Activated T-cell treated with anti-CD3 and anti-CD28 coated beads, Interleukin-2, amount 50 U/mL, for 24 hours (primary cell): Measurements from ENCODE around the gene LTBP3.
A peak's percentile ranks its signal among the peaks of the same experiment; 100 is the strongest.
"Not testable (repeated sequence)": the region's sequence is repeated elsewhere in the genome, so short reads cannot be mapped to it uniquely, and the experiment has no call there.

ENCODE experiments used
- DNase-seq: peaks from one replicate; pipeline ENCODE4 v3.0.0-alpha.2; 2020
- H3K27ac Mint-ChIP-seq: 2 replicates; pipeline ENCODE4 v1.8.0; 2020; ENCODE audit warnings: mild to moderate bottlenecking, mixed read lengths
- H3K27me3 Mint-ChIP-seq: 2 replicates; pipeline ENCODE4 v1.8.0; 2020; ENCODE audit warnings: mixed read lengths
- H3K36me3 Mint-ChIP-seq: 2 replicates; pipeline ENCODE4 v1.8.0; 2020; ENCODE audit warnings: low read depth, mixed read lengths
- H3K4me1 Mint-ChIP-seq: 2 replicates; pipeline ENCODE4 v1.8.0; 2020; ENCODE audit warnings: low read depth, mixed read lengths
- H3K4me3 Mint-ChIP-seq: 2 replicates; pipeline ENCODE4 v1.8.0; 2020; ENCODE audit warnings: mild to moderate bottlenecking, moderate library complexity, mixed read lengths
- H3K9me3 Mint-ChIP-seq: 2 replicates; pipeline ENCODE4 v1.8.0; 2020; ENCODE audit warnings: mixed read lengths

The LTBP3 gene

DNA sequence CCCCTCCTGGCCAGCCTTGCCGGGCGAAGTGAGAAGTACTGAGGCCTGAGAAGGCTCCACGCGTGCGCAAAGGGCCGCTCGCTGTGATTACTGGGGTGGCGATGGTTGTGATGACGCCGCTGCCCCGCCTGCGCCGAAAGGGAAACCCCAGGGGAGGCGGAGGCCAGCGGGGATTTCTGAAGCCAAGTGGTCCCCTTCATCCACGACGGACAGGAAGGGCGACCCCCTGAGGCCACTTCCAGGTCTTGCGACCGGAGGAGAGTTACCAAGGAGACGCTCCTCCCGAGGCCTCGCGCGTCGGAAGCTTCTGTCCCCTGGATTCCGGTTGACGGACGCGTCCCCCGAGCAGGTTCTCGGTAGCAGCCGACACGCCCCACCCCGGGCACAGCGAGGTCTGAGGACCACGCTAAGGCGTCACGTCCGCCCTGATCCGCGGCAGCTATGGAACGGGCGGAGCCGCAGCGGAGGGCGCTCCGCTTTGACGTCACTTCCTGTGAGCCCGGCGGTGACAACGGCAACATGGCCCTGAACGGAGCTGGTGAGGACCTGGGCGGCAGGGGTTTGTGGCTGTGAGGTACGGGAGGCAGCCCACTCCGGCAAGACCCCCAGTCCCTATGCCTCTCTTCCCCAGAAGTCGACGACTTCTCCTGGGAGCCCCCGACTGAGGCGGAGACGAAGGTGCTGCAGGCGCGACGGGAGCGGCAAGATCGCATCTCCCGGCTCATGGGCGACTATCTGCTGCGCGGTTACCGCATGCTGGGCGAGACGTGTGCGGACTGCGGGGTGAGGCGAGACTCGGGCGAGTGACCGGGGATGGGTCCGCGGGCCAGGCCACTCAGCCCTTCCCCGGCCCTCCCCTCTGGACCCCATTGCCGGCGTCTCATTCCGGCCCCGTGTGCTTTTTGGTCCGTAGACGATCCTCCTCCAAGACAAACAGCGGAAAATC is 12.1 kb upstream of the LTBP3 start, which contains the start of gene ZNRD2:
Gene ZNRD2, plus strand, starts transcription at position 505 of the 946 bp plus-strand sequence. Its CDS starts 15 bp downstream, at position 520.
- H3K36me3 Mint-ChIP-seq: peaks cover 57% of the 10 kb centered on the region
- H3K9me3 Mint-ChIP-seq: no peaks in the 10 kb centered on the region
- H3K4me1 Mint-ChIP-seq: peaks cover 66% of the 10 kb centered on the region
- peak within 1 kb of the TSS; percentile 98 for H3K27ac Mint-ChIP-seq
- DNase-seq: peak; percentile 98
- peak within 1 kb of the TSS; percentile 100 for H3K4me3 Mint-ChIP-seq
- H3K27me3 Mint-ChIP-seq: no peaks in the 10 kb centered on the region

DNA sequence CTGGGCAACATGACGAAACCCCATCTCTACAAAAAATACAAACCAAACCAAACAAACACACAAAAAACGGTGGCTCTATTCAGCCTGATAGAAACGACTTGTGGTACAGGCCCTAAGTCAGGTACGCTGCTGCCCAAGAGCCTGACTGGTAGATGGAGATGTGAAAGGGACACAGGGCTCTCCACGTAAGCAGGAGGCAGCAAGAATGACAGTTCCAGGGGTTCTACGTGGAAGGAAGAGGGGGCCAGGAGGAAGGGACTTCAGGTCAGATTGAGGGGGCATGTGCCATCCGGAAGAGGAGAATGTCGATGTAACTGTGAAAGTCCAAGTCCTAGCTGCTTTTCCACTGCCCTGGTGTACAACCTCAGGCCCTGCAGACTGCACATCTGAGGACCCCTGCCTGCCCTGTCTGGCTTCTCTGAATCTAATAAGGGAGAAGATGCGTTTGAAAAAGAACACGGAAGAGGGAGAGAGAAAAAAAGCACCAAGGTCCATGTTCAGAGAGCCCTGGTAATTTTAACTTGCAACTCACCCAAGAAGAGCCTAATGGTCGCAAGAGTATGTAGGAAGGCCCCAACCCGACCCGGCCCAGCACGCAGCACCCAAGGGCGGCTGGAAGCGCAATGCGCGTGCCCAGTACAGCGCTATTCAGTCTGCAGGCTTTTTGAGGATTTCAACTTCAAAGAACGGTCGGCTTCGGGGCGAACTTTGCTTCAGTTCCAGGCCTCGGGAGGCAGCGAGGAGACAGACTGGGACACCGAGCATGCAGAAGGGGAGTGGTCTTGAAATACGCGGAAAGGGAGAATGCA is 11.2 kb upstream of the LTBP3 start:
- Mint-ChIP-seq H3K27me3 (no peaks in the 10 kb centered on the region), H3K4me1 (peaks cover 64% of the 10 kb centered on the region), H3K4me3 (peak overlapping the region; percentile 100), H3K36me3 (peaks cover 50% of the 10 kb centered on the region), H3K27ac (peak overlapping the region; percentile 98), H3K9me3 (no peaks in the 10 kb centered on the region)
- DNase-seq: no peak

DNA sequence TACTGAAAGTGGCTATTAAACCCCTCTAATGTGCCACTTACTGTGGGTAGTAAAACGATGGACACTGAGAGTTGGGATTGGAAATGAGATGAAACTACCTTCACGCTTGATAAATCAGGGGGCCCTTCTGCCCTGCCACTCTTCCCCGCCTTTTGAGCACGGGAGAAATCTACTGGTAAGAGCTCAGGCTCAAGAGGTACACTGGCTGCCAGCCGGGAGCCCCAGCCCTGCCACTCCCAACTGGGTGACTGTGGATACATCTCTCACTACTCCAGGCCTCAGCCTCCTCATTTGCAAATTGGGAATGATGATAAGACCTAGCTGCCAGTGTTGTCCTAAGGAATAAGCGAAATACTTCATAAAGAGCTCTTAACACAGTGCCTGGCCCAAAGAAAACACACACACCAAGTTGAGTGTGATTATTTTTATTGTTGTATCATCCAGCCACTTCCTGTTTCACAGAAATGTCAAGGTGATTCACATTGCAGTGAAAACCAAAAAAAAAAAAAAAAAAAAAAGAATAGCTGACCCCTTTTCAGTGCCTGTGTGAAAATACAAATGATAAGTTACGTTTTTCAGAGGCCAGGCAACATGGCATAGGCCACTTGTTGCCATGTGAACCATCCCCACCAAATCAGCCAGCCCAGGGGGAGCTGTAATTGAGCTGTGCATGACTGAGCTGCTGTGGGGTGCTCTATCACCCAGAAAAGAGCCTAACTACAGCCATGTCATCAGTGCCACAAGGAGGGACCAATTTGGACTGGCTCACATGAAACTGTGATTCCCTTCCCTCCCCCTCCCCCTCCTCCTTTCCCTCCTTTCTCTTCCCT is 7.7 kb upstream of the LTBP3 start:
- peak; percentile 54 for DNase-seq
- Mint-ChIP-seq H3K4me1 (peaks cover 53% of the 10 kb centered on the region), H3K4me3 (peak overlapping the region; percentile 57)

DNA sequence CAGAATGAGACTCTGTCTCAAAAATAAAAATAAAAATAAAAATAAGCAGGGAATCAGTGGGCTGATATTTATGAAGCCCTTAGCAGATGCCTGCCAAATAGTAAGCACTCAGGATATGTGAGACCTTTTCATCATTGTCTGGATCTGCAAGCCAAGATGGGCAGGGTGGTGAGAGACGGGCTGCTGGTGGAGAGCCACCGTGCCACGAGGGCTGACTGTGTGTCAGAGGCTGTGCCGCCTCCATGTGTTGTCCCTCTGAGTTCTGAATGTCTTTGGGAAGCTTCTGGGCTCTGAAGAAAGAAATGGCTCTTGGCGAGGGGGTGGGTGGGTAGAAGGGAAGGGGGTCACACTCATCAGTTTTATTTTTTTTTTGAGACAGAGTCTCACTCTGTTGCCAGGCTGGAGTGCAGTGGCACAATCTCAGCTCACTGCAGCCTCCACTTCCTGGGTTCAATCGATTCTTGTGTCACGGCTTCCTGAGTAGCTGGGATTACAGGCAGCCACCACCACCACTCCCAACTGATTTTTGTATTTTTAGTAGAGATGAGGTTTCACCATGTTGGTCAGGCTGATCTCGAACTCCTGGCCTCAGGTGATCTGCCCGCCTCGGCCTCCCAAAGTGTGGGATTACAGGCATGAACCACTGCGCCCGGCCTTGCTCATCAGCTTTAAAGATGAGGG is 6.9 kb upstream of the LTBP3 start:
- Mint-ChIP-seq H3K27ac (peak overlapping the region; percentile 97), H3K4me1 (peaks cover 59% of the 10 kb centered on the region), H3K4me3 (peak overlapping the region; percentile 57), H3K36me3 (peaks cover 16% of the 10 kb centered on the region)
- H3K27me3 Mint-ChIP-seq, H3K9me3 Mint-ChIP-seq, DNase-seq: not testable (repeated sequence)

More for the DNA sequence above, 7.7 kb upstream of the LTBP3 start:
- Mint-ChIP-seq H3K27ac (peak overlapping the region; percentile 97), H3K27me3 (no peaks in the 10 kb centered on the region), H3K36me3 (peaks cover 23% of the 10 kb centered on the region), H3K9me3 (no peaks in the 10 kb centered on the region)

DNA sequence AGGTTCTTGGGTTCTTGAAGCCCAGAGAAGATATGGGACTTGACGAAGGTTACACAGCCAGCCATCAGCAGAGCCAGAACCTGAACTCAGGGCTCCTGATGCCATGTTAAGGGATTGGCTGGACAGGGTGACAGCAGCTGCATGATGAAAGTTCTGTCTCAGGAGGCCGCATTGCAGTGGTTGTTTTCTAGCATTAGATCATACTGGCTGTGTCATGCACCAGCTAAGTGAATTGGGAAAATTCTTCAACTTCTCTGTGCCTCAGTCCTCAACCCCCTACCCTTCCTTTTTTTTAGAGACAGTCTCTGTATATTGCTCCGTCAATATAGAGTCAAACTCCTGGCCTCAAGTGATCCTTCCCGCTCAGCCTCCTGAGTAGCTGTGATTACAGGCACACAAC is 5.4 kb upstream of the LTBP3 start:
- H3K27me3 Mint-ChIP-seq: no peaks in the 10 kb centered on the region

DNA sequence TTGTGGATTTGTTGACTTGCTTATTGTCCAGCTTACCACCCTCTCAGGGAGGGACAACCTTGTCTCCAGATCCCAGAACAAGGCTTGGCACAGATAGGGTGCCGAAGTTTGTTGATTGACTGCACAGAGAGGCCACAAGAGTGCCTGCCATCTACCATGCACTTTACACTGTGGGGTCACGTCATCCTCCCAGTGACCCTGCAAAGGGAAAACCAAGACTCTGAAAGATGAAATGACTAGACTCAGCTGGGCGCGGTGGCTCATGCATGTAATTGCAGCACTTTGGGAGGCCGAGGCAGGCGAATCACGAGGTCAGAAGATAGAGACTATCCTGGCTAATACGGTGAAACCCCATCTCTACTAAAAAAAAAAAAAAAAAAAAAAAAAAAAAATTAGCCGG is 4.6 kb upstream of the LTBP3 start:
- Mint-ChIP-seq H3K27ac (peak overlapping the region; percentile 40), H3K4me3 (no peak overlapping the region), H3K27me3 (no peaks in the 10 kb centered on the region), H3K9me3 (no peaks in the 10 kb centered on the region), H3K36me3 (no peaks in the 10 kb centered on the region), H3K4me1 (peaks cover 62% of the 10 kb centered on the region)
- DNase-seq: no peak

More for the DNA sequence above, 5.4 kb upstream of the LTBP3 start:
- Mint-ChIP-seq H3K4me3 (no peak overlapping the region), H3K4me1 (peaks cover 67% of the 10 kb centered on the region), H3K27ac (peak overlapping the region; percentile 71), H3K9me3 (no peaks in the 10 kb centered on the region), H3K36me3 (peaks cover 5% of the 10 kb centered on the region)
- no peak for DNase-seq

DNA sequence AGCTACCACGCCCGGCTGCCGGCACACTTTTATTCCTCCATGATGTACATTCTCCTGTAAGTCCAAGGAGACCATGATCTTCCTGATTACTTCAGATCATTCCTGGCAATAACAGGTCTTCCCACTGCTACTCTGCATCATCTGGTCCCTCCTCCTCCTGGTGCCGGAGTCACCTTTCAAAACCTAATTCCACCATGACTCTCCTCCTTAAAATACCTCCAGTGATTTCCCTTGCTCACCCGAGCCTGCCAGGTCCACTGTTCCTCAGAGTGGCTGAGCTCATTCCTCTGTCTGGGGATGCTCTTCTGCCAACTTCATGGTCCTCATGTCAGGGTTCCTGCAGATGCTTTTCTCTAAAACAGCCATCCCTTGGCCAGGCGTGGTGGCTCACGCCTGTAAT is 3.9 kb upstream of the LTBP3 start:
- H3K4me3 Mint-ChIP-seq: no peak overlapping the region
- H3K27ac Mint-ChIP-seq: peak overlapping the region; percentile 35
- no peaks in the 10 kb centered on the region for H3K36me3 Mint-ChIP-seq
- H3K9me3 Mint-ChIP-seq: no peaks in the 10 kb centered on the region
- H3K4me1 Mint-ChIP-seq: peaks cover 64% of the 10 kb centered on the region
- H3K27me3 Mint-ChIP-seq: no peaks in the 10 kb centered on the region
- no peak for DNase-seq

DNA sequence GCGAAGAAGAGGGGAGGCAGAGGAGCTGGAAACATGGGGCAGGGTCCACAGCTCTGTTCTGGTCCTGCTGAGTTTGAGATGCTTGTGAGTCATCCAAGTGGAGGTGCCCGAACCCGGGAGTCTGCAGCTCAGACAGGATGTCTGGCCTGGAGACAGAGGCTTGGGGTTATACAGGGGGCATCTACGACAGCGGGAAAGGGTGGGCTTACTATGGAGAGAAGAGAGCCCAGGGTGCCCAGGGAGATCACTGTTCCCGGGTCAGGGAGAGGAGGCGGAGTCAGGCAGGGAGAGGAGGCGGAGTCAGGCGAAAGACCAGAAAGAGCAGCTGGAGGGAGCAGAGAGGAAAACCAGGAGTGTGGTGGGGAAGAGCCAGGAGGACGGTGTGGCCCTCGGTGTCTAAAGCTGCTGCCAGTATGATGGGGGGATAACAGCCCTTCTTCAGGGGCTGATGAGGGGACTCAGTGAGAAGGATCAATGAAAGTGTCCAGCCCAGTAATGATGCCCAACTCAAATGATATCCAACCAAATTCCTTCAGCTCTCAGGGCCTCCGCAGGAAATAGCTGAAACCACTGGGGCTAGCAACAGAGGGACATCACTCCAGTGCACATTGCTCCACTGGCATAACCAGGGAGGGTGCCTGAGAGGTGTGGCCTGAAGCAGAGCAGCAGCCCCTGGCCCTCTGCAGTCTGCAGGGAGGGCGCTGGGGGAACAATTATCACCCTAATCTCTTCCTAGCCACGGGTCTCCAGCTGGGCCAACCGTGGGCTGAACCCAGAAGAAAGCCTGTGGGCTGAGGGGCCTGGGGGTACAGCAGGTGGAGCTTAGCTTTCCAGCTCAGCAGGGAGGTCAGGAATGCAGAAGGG is 2.6 kb upstream of the LTBP3 start:
- H3K27me3 Mint-ChIP-seq: no peaks in the 10 kb centered on the region
- peaks cover 64% of the 10 kb centered on the region for H3K4me1 Mint-ChIP-seq
- H3K36me3 Mint-ChIP-seq: no peaks in the 10 kb centered on the region
- DNase-seq: no peak
- H3K4me3 Mint-ChIP-seq: no peak overlapping the region
- H3K9me3 Mint-ChIP-seq: no peaks in the 10 kb centered on the region
- H3K27ac Mint-ChIP-seq: peak overlapping the region; percentile 76

DNA sequence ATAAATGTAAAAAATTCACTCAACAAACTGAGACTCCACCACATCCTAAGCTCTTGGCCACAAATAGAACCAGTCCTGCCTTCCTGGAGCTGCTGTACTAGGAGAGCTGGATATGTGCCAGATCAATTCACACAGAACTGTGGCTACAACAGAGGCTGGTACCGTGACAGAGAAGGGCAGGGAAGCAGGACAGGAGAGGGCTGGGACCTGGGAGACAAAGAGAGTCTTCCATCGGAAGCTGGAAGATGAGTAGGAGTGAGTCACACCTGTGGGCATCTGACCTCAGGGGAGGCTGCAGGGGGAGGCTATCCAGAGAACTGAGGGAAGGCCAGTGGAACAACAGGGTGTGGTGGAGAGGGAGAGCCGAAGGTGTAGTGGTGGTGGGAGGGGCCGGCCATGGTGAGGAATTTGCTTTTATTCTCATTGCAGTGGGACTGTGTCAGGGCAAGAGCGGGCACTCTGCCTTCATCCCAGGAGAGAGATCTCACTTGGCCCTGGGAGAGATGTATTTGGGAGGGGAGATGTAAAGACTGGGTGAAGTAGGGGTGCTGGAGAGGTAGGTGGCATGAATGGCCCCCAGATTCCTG is 1.9 kb upstream of the LTBP3 start:
- Mint-ChIP-seq H3K9me3 (no peaks in the 10 kb centered on the region), H3K36me3 (no peaks in the 10 kb centered on the region), H3K27ac (peak overlapping the region; percentile 76), H3K4me1 (peaks cover 64% of the 10 kb centered on the region), H3K4me3 (no peak overlapping the region), H3K27me3 (no peaks in the 10 kb centered on the region)
- DNase-seq: no peak

DNA sequence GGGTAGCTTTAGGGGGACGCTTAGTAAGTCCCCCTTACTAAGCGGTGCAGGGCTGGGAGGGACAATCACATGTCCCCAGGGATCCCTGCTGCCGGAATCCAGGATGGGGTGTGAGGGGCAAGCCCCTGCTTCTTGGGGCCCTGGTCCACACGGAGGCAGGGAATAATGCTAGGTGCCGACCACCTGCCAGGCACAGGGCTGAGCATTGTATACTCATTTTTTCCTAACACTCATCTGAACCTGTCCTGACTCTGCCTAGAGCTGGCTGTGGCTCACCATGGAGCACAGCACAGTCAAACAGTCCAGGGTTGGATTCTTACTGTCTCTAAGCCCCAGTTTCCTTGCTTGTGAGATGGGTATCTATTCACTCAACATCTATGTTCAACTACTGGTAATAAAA is 1.4 kb upstream of the LTBP3 start:
- Mint-ChIP-seq H3K36me3 (no peaks in the 10 kb centered on the region), H3K4me3 (peak overlapping the region; percentile 38), H3K4me1 (peaks cover 66% of the 10 kb centered on the region), H3K27ac (peak overlapping the region; percentile 76), H3K27me3 (no peaks in the 10 kb centered on the region), H3K9me3 (no peaks in the 10 kb centered on the region)
- no peak for DNase-seq

DNA sequence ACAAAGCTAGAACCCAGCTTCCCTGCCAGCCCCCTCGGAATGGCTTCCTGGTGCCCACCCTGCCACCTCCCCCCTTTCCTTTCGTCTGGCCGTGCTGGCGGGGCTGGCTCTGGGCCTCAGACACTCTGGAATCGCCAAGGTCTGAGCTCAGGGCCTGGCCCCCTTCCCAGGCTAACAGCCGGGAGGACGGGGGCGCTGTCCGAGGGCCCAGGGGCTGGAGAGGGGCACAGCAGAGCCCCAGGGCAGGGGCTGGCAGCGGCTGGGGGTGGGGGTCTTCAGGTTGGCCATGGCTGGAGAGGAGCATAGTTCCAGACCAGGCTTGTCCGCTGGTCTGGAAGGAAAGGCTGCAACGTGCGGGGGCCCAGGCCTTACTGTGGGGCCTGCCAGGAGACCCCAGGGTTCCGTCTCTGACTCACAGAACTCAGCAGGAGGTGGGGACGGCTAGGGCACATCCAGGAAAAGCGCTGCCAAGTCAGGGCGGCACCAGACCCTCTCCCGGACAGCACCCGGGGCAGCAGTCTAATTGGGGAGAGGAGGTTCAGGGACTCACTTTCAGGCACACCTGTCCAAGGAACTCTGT is 861 bp upstream of the LTBP3 start:
- Mint-ChIP-seq H3K36me3 (no peaks in the 10 kb centered on the region), H3K27ac (peak overlapping the region; percentile 87), H3K4me1 (peaks cover 69% of the 10 kb centered on the region), H3K4me3 (peak overlapping the region; percentile 63), H3K9me3 (no peaks in the 10 kb centered on the region), H3K27me3 (no peaks in the 10 kb centered on the region)
- DNase-seq: no peak

DNA sequence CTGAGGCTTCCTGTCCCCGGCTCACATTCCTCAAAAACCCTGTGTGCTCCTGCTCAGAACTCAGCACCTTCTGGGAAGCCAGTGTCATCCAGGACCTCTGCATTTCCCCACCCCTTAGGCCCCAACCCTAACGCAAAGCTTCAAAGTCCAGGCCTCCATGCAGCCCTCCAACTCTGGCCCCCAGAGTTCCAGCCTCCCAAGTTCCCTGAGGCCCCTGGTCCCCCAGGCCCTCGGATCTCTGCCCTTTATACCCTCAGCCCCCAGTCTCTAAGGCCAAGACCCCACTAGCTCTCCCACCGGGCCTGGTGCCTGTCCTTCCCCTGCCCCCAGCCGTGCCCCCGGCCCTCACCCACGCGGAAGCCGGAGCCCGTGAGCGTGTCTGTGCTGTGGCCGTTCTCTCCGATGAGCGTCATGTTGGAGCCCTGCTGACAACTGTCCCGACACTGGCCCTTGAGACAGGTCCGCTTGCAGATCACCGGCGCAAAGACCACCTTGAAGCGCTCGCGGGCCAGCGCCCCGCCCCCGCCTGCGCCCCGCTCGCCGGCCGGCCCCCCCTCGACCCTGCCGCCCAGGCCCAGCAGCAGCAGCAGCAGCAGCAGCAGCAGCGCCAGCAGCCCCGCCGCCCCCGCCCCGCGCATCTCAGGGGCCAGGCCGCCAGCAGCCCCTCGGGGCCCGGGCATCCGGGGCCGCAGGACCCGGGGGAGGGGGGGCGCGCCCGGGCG is 718 bp downstream of the LTBP3 start:
- Mint-ChIP-seq H3K27ac (peak overlapping the region; percentile 92), H3K4me3 (peak overlapping the region; percentile 84), H3K9me3 (no peaks in the 10 kb centered on the region), H3K27me3 (no peaks in the 10 kb centered on the region), H3K4me1 (peaks cover 73% of the 10 kb centered on the region), H3K36me3 (no peaks in the 10 kb centered on the region)
- peak; percentile 64 for DNase-seq
